ENCODE data around the gene SLC35D1. TPM values are rescaled to one million over a fixed set of nuclear protein-coding genes. Genes with fewer than 3 reads are reported as not detected.

Gene SLC35D1
- total RNA-seq, 4 donors from 2014 or later, result 7.5 to 9.4 (median 8.2) TPM

DNA sequence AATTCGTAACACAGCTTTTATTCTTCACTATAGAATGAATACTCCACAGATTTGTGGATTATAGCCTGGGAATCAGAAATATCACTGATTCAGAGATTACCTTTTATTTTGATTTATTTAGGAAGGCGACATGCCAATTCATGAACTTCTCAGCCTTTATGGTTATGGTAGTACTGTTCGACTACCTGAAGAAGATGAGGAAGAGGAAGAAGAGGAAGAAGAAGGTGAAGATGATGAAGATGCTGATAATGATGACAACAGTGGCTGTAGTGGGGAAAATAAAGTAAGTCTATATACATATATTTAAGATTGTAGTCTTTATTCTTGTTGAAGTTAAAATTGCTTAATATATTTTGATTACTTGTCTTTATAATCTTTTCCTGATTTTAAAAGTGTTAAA lies 96.0 kb downstream of the SLC35D1 start:
- Histone ChIP-seq H3K9me3 (no peaks in the 10 kb centered on the region), H3K4me1 (peaks cover 0 to 4% (median 0%) of the 10 kb centered on the region in 4 donors), H3K36me3 (peaks cover 10 to 77% (median 51%) of the 10 kb centered on the region in 4 donors), H3K27me3 (no peaks in the 10 kb centered on the region), H3K27ac (replicated peaks in 1 of 4) (no peak overlapping the region), H3K4me3 (no peak overlapping the region)
- intact Hi-C loops (cut with DNase I), result no loop called here
- no peak for DNase-seq (ENCODE audit: extremely low spot score)
- TF ChIP-seq EP300 (IDR thresholded peaks at IDR 0.05) (no peak), CTCF (IDR thresholded peaks at IDR 0.05) (no peak), POLR2AphosphoS5 (IDR thresholded peaks at IDR 0.05) (no peak), POLR2A (IDR thresholded peaks at IDR 0.05; ENCODE audit: low read depth) (no peak)
- whole genome bisulfite sequencing, result 98% methylated on average over 3 of the region's 3 CpGs

DNA sequence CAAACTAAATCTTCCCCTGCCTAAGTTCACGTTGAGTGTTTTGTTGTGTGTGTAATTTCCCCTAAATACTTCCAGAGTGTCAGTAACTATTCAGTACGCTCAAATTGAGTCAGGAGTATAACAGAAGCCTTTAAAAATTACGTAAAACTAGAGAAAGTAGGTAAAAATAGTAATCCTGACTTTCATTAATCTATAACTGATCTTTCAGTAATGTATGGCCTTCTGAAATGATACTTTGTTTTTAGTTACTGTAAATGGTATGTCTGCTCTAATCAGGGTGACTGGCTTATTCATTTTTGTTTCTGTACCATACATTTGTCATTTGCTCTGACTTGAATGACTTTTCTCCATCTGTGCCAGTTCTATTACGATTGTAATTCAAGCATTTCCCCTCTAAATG lies 99.7 kb downstream of the SLC35D1 start:
- WGBS, result 85% methylated on average over 4 of the region's 4 CpGs
- intact Hi-C loops (cut with DNase I), result no loop called here
- H3K36me3 ChIP-seq, result peaks cover 14 to 74% (median 51%) of the 10 kb centered on the region in 4 donors

DNA sequence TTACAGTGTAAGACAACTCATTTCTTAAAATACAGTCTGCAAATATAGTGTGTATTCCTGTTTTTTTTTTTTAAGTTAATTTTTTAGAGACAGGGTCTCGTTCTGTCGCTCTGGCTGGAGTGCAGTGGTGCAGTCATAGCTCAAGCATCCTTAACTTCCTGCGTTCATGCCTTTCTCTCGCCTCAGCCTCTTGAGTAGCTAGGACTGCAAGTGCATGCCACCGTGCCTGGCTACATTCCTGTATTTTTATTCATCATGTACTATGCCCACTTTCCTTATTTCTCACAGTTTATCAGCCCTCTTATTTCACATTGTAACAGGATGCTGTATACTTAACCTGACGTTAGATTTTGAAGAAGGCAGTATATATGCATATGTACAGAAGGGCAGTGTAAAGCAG lies 102.4 kb downstream of the SLC35D1 start:
- 97% methylated on average over 6 of the region's 6 CpGs for WGBS
- no peak for TF ChIP-seq CTCF (IDR thresholded peaks at IDR 0.05)
- no peak for TF ChIP-seq POLR2AphosphoS5 (IDR thresholded peaks at IDR 0.05)
- no peak for TF ChIP-seq EP300 (IDR thresholded peaks at IDR 0.05)
- no peak for TF ChIP-seq POLR2A (IDR thresholded peaks at IDR 0.05; ENCODE audit: low read depth)
- Histone ChIP-seq H3K4me1 (peaks cover 7 to 26% (median 19%) of the 10 kb centered on the region in 4 donors), H3K36me3 (peaks cover 14 to 74% (median 46%) of the 10 kb centered on the region in 4 donors), H3K9me3 (no peaks in the 10 kb centered on the region), H3K4me3 (no peak overlapping the region), H3K27ac (replicated peaks in 1 of 4) (no peak overlapping the region), H3K27me3 (no peaks in the 10 kb centered on the region)
- no peak for DNase-seq (ENCODE audit: extremely low spot score)
- intact Hi-C loops (cut with DNase I), result no loop called here

More for the DNA sequence above, 99.7 kb downstream of the SLC35D1 start:
- Histone ChIP-seq H3K4me1 (peaks cover 0 to 8% (median 2%) of the 10 kb centered on the region in 4 donors), H3K27me3 (no peaks in the 10 kb centered on the region), H3K27ac (replicated peaks in 1 of 4) (no peak overlapping the region), H3K9me3 (no peaks in the 10 kb centered on the region), H3K4me3 (no peak overlapping the region)
- DNase-seq (ENCODE audit: extremely low spot score), result no peak
- no peak for TF ChIP-seq EP300 (IDR thresholded peaks at IDR 0.05)
- no peak for TF ChIP-seq POLR2AphosphoS5 (IDR thresholded peaks at IDR 0.05)
- TF ChIP-seq POLR2A (IDR thresholded peaks at IDR 0.05; ENCODE audit: low read depth), result no peak
- no peak for TF ChIP-seq CTCF (IDR thresholded peaks at IDR 0.05)

Small RNAs within 50 kb of the gene (small RNA-seq; reads per million reads assigned to genes)
- gene RF00322, result 0 reads per million in 3 donors

Other genes with a start within 250 kb of the SLC35D1 start
- gene DNAI4, start 129.3 kb downstream of the SLC35D1 start, total RNA-seq, result 1 to 10 TPM; 4.9 to 6.2 (median 5.5) TPM
- gene MIER1, start 129.2 kb downstream of the SLC35D1 start, total RNA-seq, result 10 to 100 TPM; 39.4 to 56.5 (median 49.2) TPM
- gene C1orf141, start 80.8 kb upstream of the SLC35D1 start, total RNA-seq, result not detected
- gene IL23R, start 112.3 kb upstream of the SLC35D1 start, total RNA-seq, result not detected

Measured in esophagus muscularis mucosa (tissue), 4 donors.